ENCODE results near the gene RCSD1.

The RCSD1 gene

DNA sequence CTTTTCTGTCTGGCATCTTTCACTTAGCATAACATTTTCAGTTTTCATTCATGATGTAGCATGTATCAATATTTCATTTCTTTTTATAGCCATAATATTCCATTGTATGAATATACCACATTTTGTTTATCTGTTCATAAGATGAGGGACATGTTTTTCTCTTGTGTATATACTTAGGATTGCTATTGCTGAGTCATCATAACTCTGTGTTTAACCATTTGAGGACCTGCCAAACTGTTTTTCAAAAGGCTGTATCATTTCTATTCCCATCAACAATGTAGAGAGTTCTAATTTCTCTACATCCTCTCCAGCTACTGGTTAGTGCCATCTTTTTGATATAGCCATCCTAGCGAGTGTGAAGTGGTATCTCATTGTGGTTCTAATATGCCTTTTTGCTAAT lies 118.0 kb downstream of the RCSD1 start:
- no peak for DNase-seq (ENCODE audit: low spot score)

DNA sequence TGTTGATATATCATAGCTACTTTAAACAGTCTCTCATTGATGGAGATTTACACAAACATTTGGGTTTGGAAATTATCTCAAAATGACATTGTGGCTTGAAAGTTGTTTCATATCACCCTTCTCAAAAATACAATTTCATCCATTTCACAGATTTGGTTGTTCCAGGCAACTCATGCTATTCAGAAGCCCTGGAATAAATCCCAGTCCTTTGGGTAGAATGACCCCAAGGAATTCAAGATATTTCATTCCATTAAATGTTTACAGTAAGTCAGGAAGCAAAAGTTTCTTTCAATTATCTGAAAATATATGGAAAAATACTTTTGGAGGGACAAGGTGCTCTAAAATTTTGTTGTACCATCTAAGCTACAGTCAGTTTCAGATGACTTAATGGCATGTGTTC lies 118.9 kb downstream of the RCSD1 start:
- DNase-seq (ENCODE audit: low spot score), result no peak

DNA sequence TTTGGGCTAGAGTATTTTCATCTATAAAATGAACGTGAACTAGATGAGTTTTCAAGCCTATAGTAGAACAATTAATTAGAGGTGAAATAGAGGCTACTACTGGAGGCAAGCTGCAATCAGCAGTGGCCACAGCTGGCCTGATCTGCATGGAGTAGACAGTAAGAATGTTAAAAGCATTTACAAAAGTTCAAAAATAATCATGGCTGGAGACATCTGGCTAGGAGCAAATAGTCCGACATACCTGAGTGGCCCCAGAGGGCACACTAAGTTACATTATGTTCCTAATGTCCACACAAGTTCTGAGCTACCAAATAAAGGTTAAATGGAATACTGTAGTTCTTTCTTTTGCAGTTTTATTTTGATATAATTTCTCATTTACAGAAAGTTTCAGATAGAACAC lies 119.7 kb downstream of the RCSD1 start:
- DNase-seq (ENCODE audit: low spot score), result no peak

DNA sequence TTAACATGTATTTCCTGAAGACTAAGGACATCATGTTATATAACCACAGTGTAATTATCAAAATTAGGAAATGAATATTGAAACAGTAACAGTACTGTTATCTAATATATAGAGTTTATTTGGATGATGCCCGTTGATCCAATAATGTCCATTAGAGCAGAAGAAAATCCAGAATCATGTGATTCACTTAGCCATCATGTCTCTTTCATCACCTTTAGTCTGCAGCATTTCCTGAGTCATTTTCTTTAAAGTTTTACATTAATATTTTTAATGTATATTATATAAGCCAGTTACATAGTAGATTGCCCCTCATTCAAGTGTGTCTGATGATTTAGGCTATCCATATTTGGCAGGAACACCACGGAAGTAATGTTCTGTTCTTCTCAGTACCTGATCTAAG lies 120.6 kb downstream of the RCSD1 start:
- DNase-seq (ENCODE audit: low spot score), result no peak

DNA sequence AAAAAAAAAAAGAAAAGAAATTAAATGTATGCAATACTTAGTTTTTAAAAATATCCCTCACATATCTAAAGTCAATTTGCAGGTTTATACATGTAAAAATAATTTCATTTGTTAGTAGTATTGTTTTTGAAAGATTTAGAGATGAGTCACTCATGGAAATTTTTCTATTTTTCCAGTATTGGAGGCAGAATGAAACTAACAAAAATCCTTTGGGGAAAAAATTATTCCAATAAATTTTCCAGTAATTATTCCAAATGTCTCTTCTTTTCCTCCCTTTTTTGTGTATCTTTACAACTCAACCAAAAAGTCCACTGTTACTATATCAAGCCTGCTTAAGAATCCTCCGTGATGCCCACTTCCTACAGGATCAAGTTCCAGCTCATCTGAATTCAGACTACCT lies 121.6 kb downstream of the RCSD1 start:
- DNase-seq (ENCODE audit: low spot score), result no peak

DNA sequence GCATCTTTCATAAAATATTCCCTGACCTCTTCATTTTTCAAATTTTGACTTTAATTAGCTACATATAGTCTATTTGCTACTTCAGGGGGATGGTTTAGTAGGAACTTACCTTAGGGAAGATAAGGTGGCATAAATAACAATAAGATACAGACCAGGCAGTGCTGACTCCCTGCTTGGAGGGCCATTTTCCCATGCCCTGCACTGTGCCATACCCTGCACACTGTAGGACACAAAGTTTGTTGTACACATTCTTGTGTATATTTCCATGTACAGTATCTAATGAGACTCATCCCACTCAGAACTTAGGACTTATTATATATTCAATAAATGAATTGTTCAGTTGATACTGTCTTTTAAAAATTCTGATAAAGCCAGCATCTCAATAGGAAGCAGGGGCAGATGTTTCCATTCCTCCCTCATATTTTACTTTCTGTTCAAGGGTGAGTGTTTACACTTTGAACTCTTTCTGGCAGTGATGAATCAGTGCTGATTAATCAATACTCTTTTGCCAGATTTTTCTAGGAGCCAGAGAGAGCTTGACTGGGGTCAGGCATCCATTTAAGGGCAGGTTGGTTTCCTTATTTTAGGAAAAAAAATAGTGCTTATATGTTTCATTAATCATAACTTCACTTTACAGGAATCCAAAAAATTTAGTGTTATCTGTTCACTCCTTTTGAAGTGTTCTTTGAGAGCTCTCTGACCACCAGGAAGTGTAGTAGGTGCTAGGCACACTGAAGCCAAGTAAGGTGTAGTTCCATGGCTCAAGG lies 122.4 kb downstream of the RCSD1 start:
- peak; percentile 20 for DNase-seq (ENCODE audit: low spot score)

DNA sequence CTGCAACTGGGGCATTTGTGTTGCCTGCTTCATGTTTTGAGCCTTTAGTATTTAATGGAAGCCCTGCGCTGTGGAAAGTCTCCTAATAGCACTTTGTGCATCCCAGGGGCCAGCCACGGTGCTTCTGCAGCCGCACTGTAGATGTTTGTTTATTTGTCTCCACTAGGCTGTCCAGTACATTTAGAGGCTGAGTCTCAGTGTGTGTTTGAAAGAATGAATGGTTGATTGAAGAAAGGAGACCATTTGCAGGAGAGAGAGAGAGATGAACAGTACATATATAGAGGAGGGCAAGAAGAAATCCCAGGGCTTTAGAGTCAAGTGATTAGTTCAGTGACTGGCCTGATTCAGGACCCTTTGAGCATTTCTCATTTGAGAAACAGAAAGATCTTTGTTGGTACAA lies 125.6 kb downstream of the RCSD1 start:
- no peak for DNase-seq (ENCODE audit: low spot score)
